Brain pericyte (primary cell): ENCODE results near the gene PLXDC2.
"Not testable (repeated sequence)": the region's sequence is repeated elsewhere in the genome, so short reads cannot be mapped to it uniquely, and the experiment has no call there.

Experiments used
- DNase-seq: peaks from one replicate; pipeline ENCODE4 v3.0.0-alpha.2; 2012; ENCODE audit warnings: low read depth, low spot score

PLXDC2 gene

DNA sequence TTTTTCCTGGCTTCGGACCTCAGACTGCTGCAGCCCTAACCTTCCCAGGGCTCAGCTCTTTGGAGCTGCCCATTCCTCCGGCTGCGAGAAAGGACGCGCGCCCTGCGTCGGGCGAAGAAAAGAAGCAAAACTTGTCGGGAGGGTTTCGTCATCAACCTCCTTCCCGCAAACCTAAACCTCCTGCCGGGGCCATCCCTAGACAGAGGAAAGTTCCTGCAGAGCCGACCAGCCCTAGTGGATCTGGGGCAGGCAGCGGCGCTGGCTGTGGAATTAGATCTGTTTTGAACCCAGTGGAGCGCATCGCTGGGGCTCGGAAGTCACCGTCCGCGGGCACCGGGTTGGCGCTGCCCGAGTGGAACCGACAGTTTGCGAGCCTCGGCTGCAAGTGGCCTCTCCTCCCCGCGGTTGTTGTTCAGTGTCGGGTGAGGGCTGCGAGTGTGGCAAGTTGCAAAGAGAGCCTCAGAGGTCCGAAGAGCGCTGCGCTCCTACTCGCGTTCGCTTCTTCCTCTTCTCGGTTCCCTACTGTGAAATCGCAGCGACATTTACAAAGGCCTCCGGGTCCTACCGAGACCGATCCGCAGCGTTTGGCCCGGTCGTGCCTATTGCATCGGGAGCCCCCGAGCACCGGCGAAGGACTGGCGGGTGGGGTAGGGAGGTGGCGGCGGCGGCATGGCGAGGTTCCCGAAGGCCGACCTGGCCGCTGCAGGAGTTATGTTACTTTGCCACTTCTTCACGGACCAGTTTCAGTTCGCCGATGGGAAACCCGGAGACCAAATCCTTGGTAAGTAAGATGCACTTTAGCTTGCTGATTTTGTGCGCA lies at the start of gene PLXDC2:
TSS of gene PLXDC2 (plus strand) at position 22 of the 820 bp plus-strand sequence.
- peak; percentile 11 for DNase-seq

DNA sequence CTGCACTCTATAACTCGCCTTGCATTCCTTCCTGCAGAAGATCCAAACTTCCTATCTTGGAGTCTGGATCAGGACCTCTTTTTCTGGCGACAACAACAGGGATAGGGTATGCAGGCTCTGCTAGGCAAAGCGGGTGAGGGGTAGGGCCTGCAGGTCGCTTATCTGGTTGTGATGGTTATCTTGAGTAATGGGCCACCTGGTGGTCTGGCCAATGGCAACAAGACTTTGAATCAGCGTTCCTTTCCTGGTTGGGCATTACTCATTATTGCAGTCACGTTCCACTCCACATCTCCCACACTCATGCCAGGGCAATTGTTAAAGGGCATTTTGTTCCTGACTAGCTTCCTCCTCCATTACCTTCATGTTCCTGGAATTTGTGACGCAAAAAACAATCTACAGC lies 48.4 kb upstream of the PLXDC2 start:
- DNase-seq: no peak

DNA sequence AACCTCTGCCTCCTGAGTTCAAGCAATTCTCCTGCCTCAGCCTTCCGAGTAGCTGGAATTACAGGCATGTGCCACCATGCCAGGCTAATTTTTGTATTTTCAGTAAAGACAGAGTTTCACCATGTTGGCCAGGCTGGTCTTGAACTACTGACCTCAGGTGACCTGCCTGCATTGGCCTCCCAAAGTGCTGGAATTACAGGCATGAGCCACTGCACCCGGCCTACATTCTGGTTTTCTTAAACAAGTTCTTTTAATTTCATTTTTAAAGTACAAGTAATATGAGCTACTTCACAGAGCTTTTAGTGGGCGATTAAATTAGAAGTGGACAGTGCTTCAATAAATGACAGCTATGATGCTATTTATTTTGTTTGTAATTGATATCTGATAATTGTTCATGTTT lies 46.4 kb upstream of the PLXDC2 start:
- not testable (repeated sequence) for DNase-seq

DNA sequence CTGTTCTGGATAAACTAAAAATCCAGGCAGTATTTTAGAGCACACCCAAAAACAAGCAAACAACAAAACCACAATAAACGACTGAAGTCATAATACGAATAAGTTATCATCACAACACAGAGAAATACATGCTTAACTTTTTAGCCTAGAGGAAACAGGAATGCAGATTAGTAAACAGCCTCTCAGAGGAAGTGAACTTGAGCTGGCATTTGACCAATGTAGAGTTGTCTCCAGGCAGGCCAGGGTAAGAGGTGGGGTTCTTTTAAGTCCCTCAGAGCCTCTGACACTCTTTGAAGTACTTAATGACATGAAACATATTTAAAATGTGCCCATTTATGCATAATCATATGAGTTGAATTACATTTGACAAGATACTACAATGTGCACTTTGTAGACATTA lies 43.3 kb upstream of the PLXDC2 start:
- DNase-seq: no peak

DNA sequence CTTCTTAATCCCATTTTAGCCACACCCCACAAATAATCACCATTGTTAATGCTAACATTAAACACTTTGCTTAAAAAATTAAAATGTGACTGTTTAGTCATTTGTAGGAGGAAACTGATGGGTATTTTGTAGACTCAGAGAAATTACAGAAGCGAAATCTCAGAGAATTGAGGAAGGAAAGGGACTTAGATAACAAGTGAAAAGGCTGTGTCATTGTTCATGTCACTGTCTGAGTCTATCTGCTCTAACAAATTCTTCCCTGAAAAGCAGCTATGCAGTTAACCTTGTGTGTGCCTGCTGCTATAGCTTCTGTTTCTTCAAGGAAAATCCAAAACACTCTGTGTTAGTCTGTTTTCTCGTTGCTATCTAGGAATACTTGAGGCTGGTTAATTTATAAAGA lies 40.9 kb upstream of the PLXDC2 start:
- DNase-seq: no peak

DNA sequence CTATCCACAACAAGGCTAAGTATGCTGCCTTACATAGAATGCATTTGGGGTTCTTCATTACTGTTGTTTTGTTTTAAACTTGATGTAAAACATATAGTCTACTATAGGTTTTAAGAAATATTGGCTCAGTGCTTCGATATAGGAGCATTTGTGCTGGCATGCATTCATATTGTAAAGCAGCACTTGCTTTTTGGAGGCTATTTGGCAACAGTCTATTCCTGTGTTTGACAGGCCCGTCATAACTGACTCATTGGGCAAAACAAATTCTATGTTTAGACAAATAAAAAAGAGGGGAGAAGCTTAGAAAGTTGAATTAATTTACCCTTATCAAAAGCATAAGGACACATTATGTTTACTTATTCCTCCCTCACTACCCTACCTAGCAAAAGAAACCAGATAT lies 38.4 kb upstream of the PLXDC2 start:
- no peak for DNase-seq

DNA sequence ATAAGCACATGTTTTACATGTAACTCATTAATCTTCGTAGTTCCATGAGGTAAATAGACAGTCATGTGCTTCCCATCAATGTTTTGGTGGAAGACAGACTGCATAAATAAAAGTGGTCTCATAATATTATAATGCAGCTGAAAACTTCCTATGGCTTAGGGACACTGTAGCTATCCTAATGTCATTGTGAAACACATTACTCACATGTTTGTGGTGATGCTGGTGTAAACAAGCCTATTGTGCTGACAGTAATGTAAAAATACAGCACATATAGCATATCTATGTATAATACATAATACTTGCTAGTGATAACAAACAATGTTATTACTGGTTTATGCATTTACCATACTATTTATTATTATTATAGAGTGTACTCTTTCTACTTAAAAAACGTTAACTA lies 37.2 kb upstream of the PLXDC2 start:
- no peak for DNase-seq

DNA sequence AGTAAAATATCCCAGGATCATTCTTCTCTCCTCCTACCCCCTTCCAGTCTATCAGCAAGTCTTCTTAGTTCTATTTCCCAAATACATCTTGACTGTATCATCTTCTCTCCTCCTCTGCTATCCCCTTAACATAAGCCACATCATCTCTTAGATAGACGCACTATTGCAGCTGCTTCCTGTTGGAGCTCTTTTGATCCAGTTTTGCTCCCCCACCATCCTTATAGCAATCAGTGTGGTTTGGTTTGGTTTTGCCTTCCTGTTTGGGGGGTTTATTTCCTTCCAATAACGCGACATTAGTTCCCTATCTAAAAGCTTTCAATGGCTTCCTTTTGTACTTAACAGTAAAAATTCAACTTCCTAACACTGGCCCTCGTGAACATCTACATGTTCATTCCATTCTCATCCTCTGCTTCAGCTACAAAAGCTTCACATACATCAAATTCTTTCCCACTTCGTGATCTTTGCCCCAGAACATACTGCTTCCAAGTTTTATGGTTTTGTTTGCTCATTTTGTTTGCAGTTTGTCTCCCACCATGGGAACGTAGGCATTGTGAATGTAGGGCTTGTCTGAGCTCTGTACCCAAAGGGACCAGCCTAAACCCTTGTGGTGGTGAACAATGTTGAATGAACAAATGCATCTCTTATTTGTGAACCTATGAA lies 33.7 kb upstream of the PLXDC2 start:
- DNase-seq: no peak

DNA sequence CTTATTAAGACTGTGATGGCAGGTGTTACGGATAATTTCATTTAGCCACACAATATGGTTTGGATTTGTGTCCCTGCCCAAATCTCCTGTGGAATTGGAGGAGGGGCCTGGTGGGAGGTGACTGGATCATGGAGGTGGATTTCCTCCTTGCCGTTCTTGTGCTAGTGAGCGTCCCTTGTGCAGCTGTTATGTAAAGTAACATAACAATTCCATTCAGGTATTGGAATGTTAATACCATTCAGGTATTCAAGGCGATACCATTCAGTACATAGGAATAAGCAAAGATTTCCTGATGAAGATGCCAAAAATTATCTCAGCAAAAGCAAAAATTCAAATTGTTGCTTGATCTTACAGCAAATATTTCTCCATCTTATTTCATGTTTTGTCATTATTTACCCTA lies 32.5 kb upstream of the PLXDC2 start:
- DNase-seq: no peak

DNA sequence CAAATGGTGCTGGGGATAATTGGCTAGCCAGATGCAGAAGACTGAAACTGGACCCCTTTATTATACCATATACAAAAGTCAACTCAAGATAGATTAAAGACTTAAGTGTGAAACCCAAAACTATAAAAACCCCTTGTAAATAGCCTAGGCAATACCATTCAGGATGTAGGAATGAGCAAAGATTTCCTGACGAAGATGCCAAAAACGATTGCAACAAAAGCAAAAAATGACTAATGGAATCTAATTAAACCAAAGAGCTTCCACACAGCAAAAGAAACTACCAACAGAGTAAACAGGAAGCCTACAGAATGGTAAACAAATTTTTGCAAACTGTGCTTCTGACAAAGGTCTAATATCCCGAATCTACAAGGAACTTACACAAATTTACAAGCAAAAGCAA lies 30.9 kb upstream of the PLXDC2 start:
- no peak for DNase-seq

DNA sequence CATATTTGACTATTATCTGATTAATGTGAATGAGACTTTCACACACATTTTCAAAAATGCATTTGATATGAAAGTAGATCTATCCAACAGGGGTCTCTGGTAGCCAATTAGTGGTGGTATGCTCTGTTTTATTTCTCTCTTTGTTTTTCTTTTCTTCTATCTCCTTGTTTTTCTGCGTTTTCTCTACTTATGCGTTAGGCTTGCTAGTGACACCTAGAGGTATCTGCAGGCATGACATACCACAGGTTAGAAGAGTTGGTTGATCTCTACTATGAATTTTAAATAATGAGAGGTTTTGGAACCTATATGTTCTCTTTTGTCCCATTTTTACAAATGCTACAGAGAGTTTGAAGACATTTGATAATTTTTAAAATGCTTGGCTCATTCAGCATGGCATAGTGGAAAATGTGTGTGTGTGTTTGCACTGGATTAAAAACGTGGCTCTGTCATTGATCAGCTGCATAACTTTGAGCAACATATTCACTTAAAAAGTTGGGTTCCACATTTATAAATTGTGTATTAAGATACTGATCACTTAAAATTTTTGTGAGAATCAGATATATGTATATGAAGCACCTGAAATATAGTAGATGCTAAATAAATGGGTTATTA lies 28.1 kb upstream of the PLXDC2 start:
- peak; percentile 8 for DNase-seq

DNA sequence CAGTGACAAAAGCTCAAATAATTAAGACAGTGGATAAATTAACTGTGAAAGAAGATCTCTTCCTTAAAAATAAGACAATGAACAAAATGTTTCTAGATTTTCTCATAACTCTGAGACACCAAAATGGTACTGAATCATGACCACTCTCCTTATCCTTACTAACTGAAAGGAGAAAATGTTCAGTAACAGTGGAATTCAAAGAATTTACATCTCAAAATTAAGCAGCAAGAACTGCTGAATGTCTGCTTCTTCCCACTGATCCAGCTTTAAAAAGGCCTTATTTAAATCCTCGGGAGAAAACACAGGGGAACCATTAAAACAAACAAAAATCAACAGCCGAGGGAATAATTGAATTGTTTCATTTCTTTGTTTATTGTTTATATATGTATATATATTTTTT lies 27.3 kb upstream of the PLXDC2 start:
- DNase-seq: no peak

DNA sequence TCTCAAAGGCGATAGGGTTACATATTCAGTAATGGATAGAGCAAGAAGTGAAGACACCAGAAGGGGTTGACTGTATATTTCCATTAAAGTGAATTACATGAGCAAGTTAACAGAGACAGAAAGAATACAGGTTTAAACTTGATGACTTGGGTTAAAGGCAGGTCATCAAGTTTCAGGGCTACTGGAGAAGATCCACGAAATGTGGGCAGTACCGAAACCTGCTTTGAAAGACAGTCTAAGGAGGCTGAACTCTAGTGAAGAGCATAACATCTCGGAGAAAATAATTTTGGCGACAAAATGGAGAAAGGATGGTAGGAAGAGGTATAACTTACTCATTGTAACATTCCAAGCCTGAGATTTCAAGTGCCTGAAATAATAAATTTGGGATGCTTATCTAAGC lies 26.6 kb upstream of the PLXDC2 start:
- DNase-seq: no peak

DNA sequence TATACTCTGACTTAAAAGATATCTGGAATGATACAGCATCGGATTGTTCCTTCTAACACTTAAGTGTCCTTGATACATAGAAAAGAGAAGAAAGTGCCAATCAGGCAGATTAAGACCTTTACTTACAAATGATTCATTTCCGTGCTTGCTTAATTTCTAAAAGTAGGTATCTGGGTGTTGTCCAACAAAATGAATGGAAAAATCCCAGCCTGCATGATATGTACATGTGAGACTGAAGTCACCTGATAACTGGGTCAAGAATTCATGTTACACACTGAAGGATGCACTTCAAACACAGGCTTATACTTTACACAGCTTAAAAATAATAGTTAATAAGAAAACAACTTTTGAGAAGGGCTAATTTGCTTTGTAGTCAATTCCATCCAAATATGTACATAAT lies 25.2 kb upstream of the PLXDC2 start:
- DNase-seq: no peak

DNA sequence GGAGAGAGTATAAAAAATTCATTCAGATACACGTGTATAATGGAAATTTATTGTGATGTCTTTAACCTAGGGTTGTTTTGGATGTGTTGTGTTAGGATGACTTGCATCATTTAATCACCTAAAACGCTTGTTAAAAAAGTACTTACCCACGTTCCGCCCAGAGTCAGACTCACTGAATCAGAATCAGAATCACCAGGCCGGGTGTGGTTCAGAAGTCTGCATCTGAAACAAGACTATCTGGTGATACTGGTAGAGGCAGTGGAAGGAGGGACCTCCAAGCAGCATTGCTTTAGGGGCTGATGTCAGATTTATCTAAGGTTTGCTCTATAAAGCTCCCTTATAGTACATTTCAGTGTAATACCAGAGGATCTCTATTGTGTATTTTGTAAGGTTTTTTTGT lies 20.5 kb upstream of the PLXDC2 start:
- no peak for DNase-seq

DNA sequence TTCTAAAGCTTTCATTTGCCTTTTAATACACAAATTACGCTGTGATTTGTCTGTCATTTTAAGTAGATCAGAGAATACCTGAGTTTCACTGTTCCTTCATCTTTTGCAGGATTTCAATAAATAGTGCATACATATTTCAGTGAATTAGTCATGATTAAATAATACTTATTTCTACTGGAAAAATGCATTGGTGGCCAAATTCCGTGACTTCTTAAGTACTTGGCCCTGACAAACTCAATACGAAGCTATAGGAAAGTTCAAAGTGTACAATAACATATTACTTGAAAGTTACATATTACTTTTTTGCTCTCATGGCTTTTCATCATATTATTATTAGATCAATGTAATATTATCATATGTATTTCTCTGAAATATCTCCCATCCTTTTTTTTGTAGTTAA lies 16.1 kb upstream of the PLXDC2 start:
- no peak for DNase-seq

DNA sequence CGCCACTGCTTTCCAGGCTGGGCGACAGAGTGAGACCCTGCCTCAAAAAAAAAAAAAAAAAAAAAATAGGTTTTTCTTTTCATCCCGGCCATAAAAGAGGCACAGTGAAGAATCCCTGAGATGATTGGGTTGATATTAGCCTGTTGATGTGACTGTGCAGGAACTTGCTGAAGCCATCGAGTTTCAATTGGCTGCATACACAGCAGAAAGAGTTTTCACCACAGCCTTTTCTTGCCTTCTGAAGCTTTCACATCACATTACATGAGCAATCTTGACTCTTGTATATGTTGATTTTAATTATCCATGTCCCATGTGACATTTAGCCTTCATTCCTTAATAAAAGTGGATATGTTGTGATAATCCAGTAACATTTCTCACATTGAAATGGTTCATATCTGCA lies 14.9 kb upstream of the PLXDC2 start:
- no peak for DNase-seq

DNA sequence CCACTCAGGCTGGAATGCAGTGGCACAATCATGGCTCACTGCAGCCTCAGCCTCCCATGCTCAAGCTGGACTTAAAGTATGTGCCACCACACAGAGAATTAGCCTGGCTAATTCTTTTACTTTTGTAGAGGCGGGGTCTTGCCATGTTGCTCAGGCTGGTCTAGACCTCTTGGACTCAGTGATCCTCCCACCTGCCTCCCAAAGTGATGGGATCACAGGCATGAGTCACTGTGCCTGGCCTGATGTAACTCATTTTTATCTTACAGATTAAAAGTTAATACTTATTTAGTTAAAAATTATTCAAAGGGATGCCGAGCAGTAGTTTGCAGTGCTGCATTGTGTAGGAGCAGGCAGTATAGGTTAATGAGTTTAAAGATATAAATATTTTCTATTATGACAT lies 12.6 kb upstream of the PLXDC2 start:
- no peak for DNase-seq

DNA sequence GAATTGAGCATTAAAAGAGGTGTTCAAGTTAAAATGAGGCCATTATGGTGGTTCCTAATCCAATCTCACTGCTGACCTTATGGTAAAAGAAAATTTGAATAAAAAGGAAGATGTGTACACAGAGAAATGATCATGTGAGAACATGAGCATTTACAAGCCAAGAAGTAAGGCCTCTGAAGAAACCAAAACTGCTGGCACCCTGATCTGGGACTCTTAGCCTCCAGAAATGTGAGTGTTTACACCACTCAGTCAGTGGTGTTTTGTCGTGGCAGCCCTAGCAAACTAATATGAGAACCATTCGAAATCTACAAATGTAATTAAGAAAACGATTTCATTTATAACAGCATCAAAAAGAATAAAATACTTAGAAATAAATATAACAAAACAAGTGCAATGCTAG lies 6.8 kb upstream of the PLXDC2 start:
- DNase-seq: no peak

DNA sequence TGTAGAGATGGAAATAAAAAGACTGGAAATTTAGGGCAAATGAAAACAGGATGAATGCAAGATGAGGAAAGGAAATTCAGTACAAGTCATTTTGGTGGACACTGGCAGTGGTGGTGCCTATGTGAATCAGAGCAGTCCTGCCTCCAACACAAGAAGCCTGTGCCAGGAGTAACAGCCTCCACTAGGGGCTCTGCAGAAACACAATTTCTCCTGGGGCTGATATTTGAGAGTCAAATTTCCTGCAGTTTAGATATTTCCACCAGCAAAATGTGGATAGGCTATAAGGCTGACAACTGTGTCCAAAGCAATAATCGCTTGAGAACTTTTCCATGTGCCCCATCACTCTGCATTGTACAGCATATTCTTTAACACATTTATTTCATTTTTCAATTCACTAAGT lies 4.7 kb upstream of the PLXDC2 start:
- no peak for DNase-seq

DNA sequence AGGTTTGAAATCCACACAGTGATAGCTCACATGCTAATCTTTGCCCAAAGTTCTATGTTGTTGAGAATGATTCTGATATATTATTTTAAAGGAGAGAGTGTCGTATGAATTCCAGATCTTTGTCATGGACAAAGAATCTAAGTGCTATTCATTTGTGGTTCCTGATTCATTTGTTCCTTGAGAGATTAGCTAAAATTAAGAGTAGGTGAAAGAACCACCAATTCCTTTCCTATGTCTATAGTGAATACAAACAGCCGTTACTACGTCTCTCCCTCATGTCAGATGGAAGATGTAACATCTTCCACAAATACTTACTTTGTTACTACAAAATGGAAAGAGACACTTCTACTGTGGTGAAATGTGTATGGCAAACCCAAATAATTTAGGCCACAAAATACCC lies 3.3 kb upstream of the PLXDC2 start:
- DNase-seq: no peak

DNA sequence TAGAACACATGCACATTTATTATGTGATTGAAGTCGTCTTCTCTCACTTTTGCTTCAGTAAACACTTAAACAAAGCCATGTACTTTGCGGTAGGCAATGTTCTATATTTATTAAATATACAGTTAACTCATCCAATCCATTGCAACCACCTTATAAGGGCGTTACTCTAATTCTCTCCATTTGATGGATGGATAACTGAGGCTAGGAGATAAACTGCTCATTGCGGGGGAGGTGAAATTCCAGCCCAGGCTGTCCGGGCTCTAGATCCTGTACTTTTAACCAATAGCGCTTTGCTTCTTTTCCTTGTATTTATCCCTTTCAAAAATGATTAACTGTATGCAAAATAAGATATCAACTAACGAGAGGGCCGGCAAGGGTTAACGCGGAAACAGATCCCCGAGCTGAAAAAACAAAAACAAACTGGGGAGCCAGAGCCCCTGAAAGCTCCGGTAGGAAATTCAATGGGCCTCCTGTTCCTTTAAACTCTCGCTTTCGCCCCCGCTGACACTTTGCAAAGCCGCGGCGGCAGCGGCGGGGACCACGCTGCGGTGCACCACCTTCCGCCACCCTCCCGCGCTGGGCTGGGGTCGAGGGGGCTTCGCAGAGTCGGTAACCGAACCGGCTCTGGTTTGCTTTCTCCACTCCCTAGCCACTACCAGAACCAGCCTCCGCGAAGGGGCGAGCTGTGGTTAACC lies 1.0 kb upstream of the PLXDC2 start:
- no peak for DNase-seq
